Mucosa of stomach (tissue), 1 donor: Measurements from ENCODE around the gene MAN1B1.

Experiments
- H3K27me3 ChIP-seq: one replicate; pipeline ENCODE4 v1.7.0; 2013; ENCODE audit warnings: mild to moderate bottlenecking, low read length; ENCODE audit not compliant: control insufficient read depth, insufficient read depth
- H3K36me3 ChIP-seq: one replicate; pipeline ENCODE4 v1.7.0; 2013; ENCODE audit warnings: low read length; ENCODE audit not compliant: control insufficient read depth, insufficient read depth
- H3K4me1 ChIP-seq: one replicate; pipeline ENCODE4 v1.7.0; 2013; ENCODE audit warnings: mild to moderate bottlenecking, low read length; ENCODE audit not compliant: control insufficient read depth, insufficient read depth
- H3K4me3 ChIP-seq: one replicate; pipeline ENCODE4 v1.7.0; 2013; ENCODE audit warnings: low read length
- H3K9ac ChIP-seq: one replicate; pipeline ENCODE4 v1.7.0; 2013; ENCODE audit warnings: mild to moderate bottlenecking, low read length, moderate library complexity
- H3K9me3 ChIP-seq: one replicate; pipeline ENCODE4 v1.7.0; 2013; ENCODE audit warnings: mild to moderate bottlenecking, low read length, moderate library complexity; ENCODE audit not compliant: control insufficient read depth
- donor health status: Pancreatic carcinoma.

MAN1B1 gene

DNA sequence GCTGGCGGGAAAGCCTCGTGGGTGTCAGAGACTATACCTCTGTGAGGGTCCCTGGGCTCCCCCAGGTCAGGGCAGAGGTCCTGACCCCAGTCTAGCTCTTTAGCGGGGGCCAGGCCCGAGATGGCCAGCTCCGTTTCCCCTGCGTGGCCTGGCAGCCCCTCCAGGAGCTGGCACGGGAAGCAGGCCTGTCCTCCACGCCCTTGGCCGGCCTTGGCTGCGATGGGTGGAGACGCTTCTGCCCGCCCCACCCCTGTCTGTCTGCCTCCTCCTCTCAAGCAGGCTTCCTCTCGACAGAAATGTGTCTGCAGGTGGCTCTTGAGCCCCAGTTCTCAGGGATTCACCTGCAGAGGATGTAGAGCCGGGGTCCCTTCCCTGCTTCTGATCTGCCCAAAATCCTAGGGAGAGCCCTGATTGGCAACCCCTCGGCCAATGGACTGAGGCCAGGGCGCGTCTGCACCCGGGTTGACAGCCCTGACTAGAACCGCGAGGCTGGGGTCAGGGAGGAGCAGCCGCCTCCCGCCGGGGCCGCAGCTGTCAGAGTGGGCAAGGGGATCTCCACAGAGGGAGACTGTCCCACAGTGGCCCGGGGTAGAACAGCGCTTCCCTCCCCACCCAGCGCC lies 49.6 kb downstream of the MAN1B1 start:
- H3K36me3 ChIP-seq = no peaks in the 10 kb centered on the region
- H3K9ac ChIP-seq = no peak overlapping the region
- H3K4me1 ChIP-seq = no peaks in the 10 kb centered on the region
- no peak overlapping the region for H3K4me3 ChIP-seq
- H3K9me3 ChIP-seq = no peaks in the 10 kb centered on the region
- H3K27me3 ChIP-seq = peaks cover 53% of the 10 kb centered on the region

DNA sequence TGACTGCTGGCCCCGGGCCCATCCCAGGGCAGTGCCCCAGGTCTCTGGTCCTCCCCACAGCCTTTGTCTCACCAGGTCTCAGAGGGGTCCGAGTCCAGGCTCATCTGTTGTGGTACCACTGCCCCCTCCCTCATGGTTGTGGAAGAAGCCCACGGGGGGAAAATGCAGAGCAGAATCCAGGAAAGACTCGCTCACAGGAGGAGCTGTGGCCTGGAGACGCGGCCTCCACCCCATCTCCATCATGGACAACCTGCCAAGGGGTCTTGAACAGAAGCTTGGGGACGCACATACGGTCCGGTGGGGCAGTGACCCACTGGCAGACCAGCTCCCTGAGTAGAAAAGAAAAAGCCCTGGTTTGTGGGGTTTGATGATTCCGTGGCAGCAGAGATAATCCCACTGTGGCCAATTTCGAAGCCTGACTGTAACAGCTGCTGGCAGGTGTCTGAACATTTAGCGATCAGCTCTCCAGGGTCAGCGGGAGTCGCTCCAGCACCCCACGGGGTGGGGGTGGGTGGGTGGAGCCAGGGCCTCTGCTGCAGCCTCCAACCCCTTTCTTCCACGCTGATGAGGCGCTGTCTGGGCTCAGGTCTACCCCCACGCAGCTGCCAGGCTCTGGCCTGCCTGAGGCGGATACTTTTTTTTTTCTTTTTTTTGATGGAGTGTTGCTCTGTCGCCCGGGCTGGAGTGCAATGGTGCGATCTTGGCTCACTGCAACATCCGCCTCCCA lies 50.3 kb downstream of the MAN1B1 start:
- Histone ChIP-seq H3K9me3 (no peaks in the 10 kb centered on the region), H3K9ac (no peak overlapping the region), H3K4me1 (no peaks in the 10 kb centered on the region), H3K27me3 (peaks cover 59% of the 10 kb centered on the region), H3K4me3 (no peak overlapping the region), H3K36me3 (no peaks in the 10 kb centered on the region)

DNA sequence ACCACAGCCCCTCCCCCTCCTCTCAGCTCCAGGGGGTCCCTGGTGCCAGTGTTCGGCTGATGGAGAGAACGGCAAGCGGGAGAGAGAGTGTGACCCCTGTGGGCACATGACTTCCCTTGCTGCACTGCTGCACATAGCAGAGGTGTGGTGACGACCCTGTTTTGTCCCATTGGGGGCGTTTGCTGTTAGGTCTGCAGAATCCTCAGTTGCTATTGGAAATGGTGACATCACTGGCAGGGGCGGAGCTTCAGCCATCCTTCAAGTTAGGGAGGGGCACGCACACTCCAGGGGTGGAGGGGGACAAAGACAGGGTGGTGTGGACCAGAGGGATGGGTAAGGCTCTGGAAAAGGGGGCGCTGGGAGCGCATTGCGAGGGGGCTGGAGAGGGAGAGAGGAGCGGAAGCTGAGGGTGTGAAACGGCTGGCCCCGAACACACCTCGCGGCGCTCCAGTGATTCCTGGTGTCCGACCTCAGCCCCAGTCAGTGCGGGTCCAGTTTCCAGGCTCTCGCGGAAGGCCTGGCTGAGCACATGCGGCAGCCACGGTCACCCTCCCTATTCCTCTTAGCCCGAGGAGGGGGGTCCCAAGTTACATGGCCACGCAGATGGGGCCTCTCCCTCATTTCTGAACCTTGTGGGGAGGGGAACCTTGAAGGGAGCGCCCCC lies 51.4 kb downstream of the MAN1B1 start:
- Histone ChIP-seq H3K4me3 (no peak overlapping the region), H3K4me1 (no peaks in the 10 kb centered on the region), H3K36me3 (no peaks in the 10 kb centered on the region), H3K9ac (no peak overlapping the region), H3K27me3 (peaks cover 70% of the 10 kb centered on the region), H3K9me3 (no peaks in the 10 kb centered on the region)

- Histone ChIP-seq H3K9ac (no peak within 1 kb of the TSS), H3K36me3 (no peaks in the 10 kb centered on the region), H3K9me3 (no peaks in the 10 kb centered on the region), H3K4me3 (no peak within 1 kb of the TSS), H3K4me1 (no peaks in the 10 kb centered on the region), H3K27me3 (peaks cover 74% of the 10 kb centered on the region)
These were observed 52.1 kb downstream of the MAN1B1 start, which contains the start of gene GRIN1 for GRCh38 chr9:137138722-137139467. TSS of gene GRIN1 (plus strand) at chr9:137139154. CDS start at chr9:137139487, 333 bp downstream.

DNA sequence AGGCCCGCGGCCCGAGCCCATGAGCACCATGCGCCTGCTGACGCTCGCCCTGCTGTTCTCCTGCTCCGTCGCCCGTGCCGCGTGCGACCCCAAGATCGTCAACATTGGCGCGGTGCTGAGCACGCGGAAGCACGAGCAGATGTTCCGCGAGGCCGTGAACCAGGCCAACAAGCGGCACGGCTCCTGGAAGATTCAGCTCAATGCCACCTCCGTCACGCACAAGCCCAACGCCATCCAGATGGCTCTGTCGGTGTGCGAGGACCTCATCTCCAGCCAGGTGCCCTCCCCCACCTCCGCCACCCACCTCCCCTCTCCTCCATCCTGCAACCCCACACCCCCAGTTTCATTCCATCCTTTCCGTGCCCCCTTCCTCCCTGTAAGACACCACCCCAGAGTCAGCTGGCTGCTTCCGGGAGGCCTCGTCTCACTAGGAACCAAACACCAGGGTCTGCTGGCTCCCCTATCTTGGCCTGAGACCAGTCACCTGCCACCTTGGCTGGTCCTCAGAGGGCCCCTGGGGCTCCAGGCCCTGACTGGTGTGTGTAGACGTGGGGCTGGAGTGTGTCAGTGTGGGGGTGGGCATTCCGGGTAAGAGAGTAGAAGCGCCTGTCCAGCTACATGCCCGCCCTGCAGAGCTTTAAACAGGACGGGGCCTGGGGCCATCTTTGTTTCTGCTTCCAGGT lies 52.8 kb downstream of the MAN1B1 start:
- H3K27me3 ChIP-seq = peaks cover 76% of the 10 kb centered on the region
- H3K4me1 ChIP-seq = no peaks in the 10 kb centered on the region
- no peaks in the 10 kb centered on the region for H3K9me3 ChIP-seq
- H3K9ac ChIP-seq = no peak overlapping the region
- no peaks in the 10 kb centered on the region for H3K36me3 ChIP-seq
- H3K4me3 ChIP-seq = no peak overlapping the region

DNA sequence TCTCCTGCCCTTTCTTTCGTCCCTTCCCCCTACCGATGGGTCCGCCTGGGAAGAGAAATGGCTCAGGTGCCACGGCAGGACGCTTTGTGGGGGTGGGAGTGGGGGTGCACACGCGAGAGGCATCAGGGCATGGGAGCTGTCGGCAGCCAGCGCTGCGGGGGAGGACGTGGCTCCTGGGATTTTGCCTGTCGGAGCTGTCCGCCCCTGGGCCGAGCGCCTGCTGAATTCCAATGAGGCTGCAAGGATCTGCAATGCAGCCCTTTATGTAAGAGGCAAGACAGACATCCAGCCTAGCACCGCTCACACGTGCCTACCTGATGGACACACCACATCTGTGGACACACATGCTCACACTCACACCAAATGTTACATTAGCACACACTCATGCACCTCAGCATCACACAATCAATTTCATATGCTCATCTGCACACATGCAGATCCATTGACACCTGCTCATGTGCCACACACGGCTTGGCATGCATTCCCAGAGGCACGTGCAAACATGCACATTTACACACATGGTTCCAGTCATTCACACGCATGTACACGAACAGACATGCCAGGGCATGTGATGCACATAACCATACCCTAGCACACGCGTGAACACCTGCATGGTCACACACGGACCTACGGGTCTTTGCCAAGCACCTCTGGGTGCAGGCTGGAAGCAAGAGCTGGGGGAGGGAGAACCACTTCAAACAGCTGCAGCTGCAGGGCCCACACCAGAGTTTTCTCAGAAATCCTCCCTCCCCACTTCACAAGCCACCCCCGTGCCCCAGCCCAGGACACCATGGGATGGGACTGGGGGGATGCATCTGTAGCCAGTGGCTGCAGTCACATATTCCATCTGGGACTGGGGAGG lies 53.6 kb downstream of the MAN1B1 start:
- H3K27me3 ChIP-seq = peaks cover 76% of the 10 kb centered on the region
- H3K9me3 ChIP-seq = no peaks in the 10 kb centered on the region
- no peak overlapping the region for H3K4me3 ChIP-seq
- no peaks in the 10 kb centered on the region for H3K36me3 ChIP-seq
- no peaks in the 10 kb centered on the region for H3K4me1 ChIP-seq
- H3K9ac ChIP-seq = no peak overlapping the region

- Histone ChIP-seq H3K9ac (no peak overlapping the region), H3K4me3 (no peak overlapping the region), H3K27me3 (peaks cover 71% of the 10 kb centered on the region), H3K9me3 (no peaks in the 10 kb centered on the region), H3K4me1 (no peaks in the 10 kb centered on the region), H3K36me3 (no peaks in the 10 kb centered on the region)
These were observed 54.4 kb downstream of the MAN1B1 start for GRCh38 chr9:137141050-137141810.

- Histone ChIP-seq H3K9ac (no peak overlapping the region), H3K27me3 (peaks cover 69% of the 10 kb centered on the region)
These were observed 55.5 kb downstream of the MAN1B1 start for GRCh38 chr9:137141976-137142936.

GRCh38 chr9:137143459-137143858 lies 56.7 kb downstream of the MAN1B1 start:
- Histone ChIP-seq H3K4me3 (no peak overlapping the region), H3K4me1 (no peaks in the 10 kb centered on the region), H3K9me3 (no peaks in the 10 kb centered on the region), H3K9ac (no peak overlapping the region), H3K36me3 (no peaks in the 10 kb centered on the region), H3K27me3 (peaks cover 65% of the 10 kb centered on the region)

More at GRCh38 chr9:137141976-137142936, 55.5 kb downstream of the MAN1B1 start:
- no peaks in the 10 kb centered on the region for H3K9me3 ChIP-seq
- no peaks in the 10 kb centered on the region for H3K4me1 ChIP-seq
- H3K4me3 ChIP-seq = no peak overlapping the region
- no peaks in the 10 kb centered on the region for H3K36me3 ChIP-seq
